C4-2B (cell line): ENCODE measurements around the gene RABEP2.

Source experiments
- H3K27ac ChIP-seq: fragments of 450-650 bp; 2 replicates; pipeline ENCODE4 v1.5.1; 2017
- ZFX ChIP-seq: fragments of 450-650 bp; IDR thresholded peaks from 2 replicates; pipeline ENCODE4 v1.6.1; 2017
- TF ChIP-seq, protein P1 (sequence below): fragments of 450-650 bp; conservative IDR thresholded peaks from 2 replicates; pipeline ENCODE4 v1.5.1; 2017; ENCODE audit warnings: mild to moderate bottlenecking

Gene RABEP2

DNA sequence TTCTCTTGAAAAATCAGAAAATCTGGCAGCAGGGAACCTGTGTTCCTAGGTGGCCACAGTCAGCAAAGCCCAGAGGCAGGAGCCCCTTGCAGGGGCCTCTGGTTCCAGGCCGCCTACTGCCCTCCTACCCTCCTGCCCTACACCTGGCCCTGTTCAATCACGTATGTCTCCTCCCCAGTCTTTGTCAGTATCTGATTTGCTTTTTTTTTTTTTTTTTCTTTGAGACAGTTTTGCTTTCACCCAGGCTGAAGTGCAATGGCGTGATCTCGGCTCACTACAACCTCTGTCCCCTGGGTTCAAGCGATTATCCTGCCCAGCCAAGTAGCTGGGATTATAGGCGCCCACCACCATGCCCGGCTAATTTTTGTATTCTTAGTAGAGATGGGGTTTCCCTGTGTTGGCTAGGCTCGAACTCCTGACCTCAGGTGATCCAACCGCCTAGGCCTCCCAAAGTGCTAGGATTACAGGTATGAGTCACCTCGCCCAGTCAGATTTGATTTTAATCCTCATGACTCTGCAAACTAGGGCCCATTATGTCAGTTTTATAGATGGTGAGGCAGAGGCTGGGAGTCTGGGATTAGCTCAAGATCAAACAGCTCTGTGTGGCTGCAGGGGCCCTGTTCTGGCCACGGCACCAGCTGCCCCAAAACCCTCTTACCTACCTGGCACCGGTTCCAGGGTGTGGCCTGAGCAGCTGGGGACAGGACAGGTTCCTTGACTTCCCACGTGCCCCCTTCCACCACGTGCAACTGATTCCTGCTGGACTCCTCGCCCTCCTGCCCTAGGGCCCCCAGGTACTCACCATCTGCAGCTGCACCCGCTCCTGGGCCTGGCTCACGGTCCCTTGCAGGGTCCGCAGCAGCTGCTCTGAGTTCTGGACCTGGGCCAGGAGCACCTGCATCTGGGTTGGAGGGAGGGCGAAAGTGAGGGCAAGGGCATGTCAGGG lies 14.7 kb downstream of the RABEP2 start:
- H3K27ac ChIP-seq: no peak overlapping the region
- TF ChIP-seq, protein P1, sequence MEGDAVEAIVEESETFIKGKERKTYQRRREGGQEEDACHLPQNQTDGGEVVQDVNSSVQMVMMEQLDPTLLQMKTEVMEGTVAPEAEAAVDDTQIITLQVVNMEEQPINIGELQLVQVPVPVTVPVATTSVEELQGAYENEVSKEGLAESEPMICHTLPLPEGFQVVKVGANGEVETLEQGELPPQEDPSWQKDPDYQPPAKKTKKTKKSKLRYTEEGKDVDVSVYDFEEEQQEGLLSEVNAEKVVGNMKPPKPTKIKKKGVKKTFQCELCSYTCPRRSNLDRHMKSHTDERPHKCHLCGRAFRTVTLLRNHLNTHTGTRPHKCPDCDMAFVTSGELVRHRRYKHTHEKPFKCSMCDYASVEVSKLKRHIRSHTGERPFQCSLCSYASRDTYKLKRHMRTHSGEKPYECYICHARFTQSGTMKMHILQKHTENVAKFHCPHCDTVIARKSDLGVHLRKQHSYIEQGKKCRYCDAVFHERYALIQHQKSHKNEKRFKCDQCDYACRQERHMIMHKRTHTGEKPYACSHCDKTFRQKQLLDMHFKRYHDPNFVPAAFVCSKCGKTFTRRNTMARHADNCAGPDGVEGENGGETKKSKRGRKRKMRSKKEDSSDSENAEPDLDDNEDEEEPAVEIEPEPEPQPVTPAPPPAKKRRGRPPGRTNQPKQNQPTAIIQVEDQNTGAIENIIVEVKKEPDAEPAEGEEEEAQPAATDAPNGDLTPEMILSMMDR: no peak
- TF ChIP-seq ZFX: no peak

- H3K27ac ChIP-seq: no peak overlapping the region
- no peak for TF ChIP-seq ZFX
- TF ChIP-seq, protein P1: no peak
Observed at GRCh38 chr16:28905800-28906372, 19.2 kb downstream of the RABEP2 start.

- H3K27ac ChIP-seq: no peak overlapping the region
- TF ChIP-seq ZFX: no peak
- TF ChIP-seq, protein P1: no peak
Observed at GRCh38 chr16:28905229-28905754, 19.7 kb downstream of the RABEP2 start.

GRCh38 chr16:28904828-28905227 lies 20.2 kb downstream of the RABEP2 start:
- TF ChIP-seq, protein P1: no peak
- no peak for TF ChIP-seq ZFX
- H3K27ac ChIP-seq: no peak overlapping the region

GRCh38 chr16:28904363-28904762 lies 20.7 kb downstream of the RABEP2 start:
- TF ChIP-seq, protein P1: no peak
- TF ChIP-seq ZFX: no peak
- H3K27ac ChIP-seq: no peak overlapping the region

GRCh38 chr16:28903344-28904042 lies 21.5 kb downstream of the RABEP2 start:
- no peak overlapping the region for H3K27ac ChIP-seq
- TF ChIP-seq, protein P1: no peak
- no peak for TF ChIP-seq ZFX
